Stimulated activated CD8-positive, alpha-beta memory T cell treated with anti-CD3 and anti-CD28 coated beads, Interleukin-12 subunit alpha, Interleukin-12 subunit beta, amount 100 ng/mL, for 4 hours (primary cell): ENCODE results near the gene KLHL25.

Experiments used
- DNase-seq: peaks from one replicate; pipeline ENCODE4 v3.0.0-alpha.2; 2020; ENCODE audit warnings: low read depth

KLHL25 gene

DNA sequence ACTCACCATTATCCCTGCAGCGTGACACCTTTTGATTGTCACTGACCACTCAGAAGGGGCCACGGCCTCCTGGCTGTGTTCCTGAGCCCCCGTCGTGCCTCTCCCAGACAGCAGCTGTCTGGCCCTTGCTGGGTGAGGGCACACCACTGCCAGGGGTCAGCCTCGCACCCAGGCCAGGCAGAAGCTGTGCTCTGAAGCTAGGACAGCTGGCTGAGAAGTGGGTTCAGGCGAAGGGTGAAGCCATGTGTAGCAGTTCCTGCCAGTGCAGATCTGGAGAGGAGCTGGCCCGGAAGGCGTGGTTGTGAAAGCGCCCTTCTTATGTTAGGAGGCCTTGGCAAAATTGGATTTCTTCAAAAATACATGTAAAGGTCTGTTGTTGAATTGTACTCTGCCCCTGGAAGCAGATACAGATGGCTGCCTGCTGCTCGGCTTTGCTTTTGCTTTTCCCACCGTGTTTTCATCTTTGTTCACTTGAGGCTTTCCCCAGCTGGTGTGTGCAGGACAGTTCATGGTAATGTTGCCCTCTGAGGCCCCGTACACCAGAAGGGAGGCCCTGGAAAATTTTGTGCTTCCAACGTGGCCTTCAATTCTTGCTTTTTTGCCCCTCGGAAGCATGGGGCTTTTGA, 49.1 kb downstream of the KLHL25 start:
- DNase-seq: no peak

DNA sequence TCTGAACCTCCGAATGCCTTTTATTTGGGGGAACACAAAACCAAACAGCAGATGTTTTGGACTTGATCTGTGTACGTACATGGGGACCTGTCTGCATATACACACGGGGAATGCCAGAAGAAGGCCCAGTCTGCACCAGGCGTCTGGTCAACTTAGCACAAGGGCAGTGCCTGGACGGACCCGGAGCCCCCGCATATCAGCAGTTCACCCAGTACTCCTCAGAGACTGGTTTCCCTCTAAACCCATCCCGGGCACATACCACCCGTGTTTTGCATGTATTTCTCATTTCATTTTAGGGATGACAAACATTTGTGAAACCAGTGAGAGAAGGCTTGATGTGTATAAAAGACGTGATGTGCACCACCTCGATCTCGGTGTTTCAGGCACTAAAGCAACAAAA, 49.7 kb downstream of the KLHL25 start:
- no peak for DNase-seq

DNA sequence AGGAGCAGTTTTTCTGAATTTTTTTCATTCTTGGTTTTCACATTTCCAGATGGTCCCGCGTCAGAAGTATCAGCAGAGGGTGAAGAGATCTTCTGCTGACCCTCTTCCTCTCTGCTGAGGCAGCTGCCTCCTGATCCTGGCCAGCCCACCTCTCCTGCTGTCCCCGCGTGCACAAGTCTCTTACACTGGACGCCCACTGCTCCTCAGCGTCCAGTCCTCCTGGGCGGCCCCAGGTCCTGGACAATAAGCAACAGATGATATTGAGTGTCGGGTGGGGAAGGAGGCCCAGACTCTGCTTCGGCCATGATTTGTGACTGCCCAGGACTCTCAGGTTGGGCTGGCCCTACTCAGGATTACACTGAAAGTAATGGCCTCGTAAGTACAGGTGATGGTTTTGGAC, 50.1 kb downstream of the KLHL25 start:
- DNase-seq: no peak

DNA sequence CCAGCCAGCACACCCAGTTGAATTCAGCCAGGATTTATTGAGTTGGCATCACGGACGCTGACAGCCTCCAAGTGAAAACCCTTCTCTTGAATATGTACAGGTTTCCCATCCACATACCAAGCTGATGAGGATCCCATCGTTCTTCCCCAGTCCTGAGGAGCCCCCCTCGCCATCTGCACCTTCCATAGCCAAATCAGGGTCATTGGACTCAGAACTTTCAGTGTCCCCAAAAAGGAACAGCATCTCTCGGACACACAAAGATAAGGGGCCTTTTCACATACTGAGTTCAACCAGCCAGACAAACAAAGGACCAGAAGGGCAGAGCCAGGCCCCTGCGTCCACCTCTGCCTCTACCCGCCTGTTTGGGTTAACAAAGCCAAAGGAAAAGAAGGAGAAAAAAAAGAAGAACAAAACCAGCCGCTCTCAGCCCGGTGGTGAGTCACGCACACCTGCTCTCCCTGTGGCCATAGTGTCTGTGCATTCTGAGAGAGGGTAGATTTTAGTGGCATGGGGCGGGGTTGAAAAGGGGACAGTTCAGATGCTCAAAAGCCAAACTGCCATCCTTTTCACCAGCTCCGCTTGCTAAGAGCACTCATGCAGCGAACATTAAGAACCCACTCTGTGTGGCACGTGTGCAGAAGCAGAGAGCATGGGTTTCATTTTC, 51.2 kb downstream of the KLHL25 start:
- no peak for DNase-seq

DNA sequence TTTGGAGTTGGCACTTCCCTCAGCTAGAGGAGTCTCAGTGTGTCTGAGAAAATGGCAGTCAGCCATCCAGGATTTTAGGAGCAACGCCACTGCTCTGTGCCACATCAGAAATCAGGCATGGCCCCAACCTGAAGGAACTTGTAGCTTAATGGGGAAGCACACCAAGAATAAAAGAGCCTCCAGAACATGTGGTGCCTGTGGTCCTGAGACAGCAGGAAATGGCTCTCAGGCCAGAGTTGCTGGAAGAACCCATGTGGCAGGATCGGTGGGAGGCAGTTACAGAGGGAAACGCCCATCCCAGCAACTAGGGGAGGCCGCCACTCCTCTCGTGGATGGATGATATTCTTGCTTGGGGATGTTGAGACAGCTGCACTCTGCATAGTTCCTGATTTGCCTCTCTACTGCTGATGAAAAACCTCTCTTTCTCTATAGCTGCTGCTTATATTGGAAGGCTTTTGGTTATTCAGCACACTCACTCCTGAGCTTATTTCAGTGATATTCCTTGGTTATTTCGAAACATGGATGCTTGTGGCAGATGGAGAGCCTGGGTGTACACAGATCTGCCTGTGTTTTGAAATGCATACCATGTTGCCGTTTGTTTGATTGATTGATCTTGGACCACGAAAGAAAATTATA, 52.4 kb downstream of the KLHL25 start:
- DNase-seq: no peak

DNA sequence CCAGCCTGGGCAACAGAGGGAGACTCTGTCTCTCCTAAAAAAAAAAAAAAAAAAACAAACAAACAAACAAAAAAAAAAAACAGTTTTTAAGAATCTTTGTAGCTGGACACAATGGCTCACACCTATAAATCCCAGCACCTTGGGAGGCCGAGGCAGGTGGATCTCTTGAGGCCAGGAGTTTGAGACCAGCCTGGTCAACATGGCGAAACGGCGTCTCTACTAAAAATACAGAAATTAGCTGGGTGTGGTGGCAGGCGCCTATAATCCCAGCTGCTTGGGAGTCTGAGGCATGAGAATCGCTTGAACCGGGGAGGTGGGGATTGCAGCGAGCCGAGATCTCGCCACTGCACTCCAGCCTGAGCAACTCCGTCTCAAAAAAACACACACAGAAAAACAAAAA, 53.1 kb downstream of the KLHL25 start:
- DNase-seq: no peak

DNA sequence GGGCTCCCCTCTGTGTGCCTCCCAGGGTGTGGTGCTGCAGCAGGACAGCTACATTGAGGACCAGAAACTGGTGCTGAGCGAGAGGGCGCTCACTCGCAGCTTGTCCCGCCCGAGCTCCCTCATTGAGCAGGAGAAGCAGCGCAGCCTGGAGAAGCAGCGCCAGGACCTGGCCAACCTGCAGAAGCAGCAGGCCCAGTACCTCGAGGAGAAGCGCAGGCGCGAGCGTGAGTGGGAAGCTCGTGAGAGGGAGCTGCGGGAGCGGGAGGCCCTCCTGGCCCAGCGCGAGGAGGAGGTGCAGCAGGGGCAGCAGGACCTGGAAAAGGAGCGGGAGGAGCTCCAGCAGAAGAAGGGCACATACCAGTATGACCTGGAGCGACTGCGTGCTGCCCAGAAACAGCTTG, 53.7 kb downstream of the KLHL25 start:
- no peak for DNase-seq

DNA sequence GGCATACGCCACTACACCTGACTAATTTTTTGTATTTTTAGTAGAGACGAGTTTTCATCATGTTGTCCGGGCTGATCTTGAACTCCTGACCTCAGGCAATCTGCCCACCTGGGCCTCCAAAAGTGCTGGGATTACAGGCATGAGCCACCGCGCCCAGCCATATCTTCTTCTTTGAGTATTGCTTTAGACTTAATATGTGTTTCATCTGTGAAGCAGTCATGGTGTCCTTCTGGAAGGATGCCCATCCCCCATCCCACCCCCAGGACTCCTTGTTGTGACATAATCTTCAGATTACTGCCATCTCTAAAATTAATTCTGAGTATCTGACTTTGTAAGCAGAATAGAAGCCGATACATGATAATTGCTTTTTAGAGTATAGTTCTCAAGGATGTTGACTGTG, 57.7 kb downstream of the KLHL25 start:
- DNase-seq: no peak

DNA sequence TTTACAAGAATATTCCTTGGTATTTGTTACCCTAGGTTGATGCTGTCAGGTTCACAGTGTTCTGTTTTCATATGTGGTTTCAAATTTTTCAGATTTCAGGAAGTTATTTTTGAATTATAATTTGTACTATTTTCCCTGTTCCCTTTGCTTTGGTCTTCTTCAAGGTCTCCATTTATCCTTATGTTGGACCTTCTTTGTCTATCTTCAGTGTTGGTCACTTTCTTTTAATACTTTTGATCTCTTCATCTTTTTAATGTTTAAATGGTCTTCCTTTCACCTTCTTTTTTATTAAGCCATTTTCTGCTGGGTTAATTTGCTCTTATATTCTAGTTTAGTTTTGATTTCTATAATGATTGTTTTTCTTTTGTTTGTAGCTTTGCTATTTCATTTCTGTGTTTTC, 61.3 kb downstream of the KLHL25 start:
- DNase-seq: no peak

DNA sequence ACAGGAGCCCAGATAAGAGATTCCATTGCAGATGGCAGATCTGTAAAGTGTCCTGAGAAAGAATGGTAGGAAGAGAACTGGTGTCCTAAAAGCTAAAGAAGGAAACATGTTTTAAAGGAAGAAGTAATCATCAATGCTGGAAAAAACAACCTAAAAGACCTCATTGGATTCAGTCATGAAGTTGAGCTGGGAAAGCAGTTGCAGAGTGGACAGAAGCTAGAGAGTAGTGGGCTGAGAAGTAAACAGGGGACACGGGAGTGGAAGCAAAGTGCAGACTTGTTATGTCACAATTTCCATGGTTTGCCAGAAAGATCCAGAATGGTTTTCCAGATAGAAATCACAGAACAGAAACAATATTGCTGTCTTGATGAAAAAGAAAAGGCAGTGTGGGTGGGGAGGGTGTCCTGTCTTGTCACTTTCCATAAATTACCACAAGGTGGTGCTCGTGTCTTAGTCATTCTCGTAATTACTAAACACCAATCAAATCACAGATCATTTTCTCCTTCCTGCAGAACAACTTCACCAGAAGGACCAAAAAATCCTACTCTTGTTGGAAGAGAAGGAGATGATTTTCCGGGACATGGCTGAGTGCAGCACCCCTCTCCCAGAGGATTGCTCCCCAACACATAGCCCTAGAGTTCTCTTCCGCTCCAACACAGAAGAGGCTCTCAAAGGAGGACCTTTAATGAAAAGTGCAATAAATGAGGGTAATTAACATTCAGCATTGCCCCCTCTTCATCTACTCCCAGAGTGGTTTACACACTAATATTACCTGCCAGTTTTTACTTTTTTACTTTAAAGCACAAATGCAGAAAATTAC, 64.5 kb downstream of the KLHL25 start:
- DNase-seq: no peak

DNA sequence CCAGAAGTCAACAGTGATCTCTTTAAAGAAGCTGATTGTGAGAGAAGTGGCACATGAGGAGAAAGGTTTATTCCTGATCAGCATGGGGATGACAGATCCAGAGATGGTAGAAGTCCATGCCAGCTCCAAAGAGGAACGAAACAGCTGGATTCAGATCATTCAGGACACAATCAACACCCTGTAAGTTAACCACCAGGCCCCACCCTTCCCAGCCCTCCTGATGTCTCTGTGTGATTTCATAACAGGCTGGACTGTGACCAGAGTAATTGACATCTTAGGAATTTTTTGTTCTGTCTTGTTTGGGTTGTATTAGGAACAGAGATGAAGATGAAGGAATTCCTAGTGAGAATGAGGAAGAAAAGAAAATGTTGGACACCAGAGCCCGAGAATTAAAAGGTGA, 67.7 kb downstream of the KLHL25 start:
- no peak for DNase-seq

DNA sequence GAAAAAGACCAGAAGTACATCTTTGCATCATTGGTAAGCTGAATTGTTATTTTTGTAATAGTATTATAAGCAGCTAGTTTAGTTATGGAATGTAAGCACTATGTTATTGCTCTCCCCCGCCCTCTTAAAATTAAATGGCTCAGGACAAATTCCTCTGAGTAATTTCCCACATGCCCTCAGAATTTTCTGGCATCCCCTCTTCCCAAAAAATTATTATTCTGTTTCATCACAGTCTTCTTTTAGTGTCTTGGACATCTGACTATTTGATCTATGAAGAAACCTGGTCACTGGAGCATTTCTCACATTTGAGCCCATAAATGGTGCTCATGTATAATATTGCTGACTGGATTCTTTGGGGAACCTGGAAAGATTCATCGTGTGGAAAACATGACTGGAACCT, 68.3 kb downstream of the KLHL25 start:
- DNase-seq: no peak

DNA sequence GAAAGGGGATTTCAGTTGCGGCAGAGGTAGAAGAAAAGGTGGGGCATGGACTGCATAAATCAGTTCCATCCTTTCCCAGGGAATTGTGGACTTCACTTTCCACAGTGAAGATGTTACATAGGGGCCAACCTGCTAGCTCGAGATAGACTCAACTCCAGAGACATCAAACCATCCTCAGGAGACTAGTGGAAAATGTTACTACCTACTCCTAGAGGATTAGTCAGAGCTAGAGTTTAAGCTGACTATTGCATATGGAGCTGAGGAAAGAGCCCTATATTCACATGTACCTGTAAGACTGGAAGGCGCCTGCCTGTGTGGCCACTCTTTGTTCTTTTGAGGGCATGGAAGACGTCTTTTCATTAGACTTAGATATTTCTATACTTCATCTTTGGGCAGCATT, 69.2 kb downstream of the KLHL25 start:
- DNase-seq: no peak

DNA sequence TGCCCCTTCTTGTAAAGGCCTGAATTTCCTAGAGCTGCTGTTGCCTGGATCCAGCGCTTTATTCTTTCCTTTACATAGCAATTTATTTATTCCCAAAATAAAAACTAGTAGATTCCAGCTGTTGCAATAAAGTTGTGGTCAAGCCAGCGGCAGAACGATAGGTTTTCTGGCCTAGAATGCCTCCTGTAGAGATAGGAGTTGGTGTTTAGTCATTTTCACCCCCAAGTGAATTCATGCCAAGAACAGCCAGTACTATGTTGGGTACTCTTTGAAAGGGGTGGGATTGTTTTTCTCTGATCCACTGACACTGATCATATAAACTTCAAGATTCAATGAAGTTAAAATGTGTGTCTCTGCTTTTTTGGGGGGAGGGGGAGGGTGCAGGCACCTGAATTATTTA, 69.7 kb downstream of the KLHL25 start:
- no peak for DNase-seq

DNA sequence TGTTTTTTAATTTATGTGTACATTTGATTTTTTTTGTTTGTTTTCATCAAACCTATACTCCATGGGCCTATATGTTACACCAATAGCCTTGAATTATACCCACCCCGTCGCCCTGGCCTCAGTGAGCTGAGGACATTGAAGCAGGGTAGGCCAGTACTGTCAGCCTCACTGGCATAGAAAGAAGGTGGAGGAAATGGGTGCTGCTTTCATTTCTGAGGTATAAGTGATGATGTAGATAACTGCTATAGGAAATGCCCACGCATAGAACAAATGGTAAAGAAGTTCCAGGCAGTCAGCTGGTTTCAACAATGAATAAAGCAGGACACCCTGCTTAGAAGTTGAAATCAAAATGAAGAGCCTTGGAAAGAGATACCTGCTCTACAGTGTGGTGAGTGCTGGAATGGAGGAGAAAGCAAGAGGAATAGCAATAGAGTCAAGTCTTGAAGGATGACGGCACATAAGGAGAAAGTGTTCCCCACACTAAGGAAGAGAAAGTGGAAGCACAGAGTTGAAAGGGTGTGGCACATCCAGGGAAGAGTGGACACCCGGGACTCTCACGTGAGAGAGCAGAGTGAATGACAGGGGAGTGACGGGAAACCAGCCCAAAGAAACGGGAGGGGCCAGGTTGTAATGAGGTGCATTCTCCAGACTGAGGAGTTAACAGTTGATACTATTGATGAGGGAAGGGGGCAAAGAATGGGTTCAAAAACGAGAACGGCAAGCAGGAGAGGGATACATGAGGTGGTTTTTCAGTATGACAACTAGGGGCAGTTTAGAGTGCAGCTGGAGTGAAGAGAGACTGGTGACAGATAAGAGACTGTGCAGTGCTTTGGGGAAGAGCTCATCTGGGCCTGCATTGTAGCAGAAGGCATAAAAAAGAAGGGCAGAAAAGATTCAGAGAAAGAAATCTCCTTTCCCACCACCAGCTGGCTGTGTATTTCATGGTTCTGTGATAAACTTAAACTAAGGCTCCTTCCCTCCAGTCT, 70.5 kb downstream of the KLHL25 start:
- no peak for DNase-seq

DNA sequence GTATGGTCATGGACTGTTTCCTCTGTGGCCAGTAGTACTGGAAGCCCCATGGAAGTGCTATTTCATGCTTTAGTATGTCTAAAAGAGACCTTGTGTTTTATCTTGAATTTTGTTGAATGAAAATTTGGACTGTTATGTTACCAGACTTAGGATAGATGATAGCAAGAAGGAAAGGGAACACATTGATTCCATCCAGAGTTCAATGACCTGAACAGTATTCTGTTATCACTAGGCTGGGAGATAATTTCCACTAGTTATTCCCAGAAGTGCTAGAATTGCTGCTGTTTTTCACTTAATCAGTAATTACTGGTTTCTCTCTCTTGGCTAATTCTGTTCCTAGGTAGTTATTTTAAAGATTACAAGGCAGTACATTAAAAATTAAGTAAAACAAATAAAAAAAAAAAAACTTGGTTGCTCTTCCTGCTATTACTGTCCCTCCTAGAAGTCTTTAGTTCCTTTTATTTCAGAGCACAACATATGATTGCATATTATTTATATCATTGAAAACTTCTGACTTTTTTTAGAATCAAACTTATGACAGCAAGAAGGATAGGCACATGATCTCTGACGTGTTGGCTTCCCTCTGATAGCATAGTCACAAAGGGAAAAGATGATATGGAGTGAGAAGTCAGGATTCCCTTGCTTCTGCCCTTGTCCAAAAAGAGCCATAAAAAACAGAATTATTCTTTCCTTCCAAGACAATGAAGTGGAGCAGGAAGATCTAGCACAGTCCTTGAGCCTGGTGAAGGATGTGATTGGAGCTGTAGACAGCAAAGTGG, 72.2 kb downstream of the KLHL25 start:
- DNase-seq: no peak

DNA sequence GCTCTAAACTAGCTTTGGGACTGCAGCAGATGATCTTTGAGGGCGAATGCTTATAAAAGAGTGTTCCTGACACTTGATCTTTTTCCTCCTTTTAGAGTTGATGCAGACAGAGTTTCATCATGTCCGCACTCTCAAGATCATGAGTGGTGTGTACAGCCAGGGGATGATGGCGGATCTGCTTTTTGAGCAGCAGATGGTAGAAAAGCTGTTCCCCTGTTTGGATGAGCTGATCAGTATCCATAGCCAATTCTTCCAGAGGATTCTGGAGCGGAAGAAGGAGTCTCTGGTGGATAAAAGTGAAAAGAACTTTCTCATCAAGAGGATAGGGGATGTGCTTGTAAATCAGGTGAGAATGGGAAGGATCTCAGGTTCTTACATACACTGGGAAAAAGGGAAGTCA, 75.7 kb downstream of the KLHL25 start:
- no peak for DNase-seq

DNA sequence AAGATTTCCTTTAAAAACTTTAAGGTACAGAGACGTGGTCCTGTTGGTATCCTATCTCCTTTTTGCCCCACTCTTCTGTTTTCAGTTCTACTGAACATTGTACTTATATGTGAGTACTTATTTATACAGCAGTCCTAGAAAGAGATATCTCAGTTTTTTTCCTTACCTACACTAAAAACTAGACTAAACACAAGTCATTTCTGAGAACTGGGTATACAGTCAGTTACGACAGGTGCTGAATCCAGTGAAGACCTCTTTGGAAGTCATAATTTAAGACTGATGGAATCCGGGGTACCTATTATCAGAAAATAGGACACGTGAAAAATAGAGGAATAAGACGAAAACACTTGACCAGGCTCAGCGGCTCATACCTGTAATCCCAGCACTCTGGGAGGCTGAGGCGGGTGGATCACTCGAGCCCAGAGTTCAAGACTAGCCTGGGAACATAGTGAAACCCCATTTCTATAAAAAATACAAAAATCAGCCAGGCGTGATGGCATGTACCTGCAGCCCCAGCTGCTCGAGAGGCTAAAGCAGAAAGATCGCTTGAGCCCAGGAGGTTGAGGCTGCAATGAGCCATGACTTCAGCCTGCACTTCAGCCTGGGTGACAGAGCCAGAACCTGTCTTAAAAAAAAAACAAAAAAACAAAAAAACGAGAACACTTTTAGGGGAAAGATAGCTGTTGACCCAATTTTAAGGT, 76.3 kb downstream of the KLHL25 start:
- DNase-seq: no peak

DNA sequence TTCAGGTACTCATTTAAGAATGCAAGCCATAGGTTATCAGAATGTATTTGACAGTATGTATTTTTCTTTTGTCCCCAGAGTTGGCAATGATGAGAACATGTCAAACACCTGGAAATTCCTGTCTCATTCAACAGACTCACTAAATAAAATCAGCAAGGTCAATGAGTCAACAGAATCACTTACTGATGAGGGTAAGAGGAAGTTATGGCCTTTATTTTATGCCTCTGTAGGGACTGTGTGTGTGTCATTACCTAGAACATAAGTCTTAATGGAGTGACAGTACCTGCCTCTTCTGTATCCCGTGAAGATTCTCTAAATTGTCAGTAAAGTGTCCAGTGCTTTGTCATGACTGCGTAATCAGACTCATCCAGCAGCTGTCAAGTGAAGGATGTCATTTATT, 77.5 kb downstream of the KLHL25 start:
- no peak for DNase-seq

DNA sequence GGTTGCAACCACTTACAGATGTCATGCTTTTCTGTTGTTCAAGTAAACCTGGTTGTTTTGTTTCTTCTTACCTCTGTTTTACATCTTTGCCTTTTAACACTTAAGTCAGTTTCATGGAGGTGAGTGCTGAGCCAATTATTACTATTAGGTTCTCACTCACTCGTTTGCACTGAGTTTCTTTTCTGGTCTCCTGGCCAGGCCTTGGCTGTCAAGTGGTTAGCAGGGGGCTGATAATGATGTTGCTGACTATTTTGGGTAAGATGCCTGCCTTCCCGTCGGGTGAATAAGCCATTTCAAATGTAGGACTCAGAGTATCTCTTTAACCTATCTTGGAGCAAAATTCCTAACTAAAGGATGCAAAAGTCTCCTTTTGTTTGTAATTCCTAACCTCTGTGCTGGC, 78.5 kb downstream of the KLHL25 start:
- DNase-seq: no peak
